ENCODE data around the gene BBC3.

Gene BBC3

GRCh38 chr19:47188507-47189033 is 42.4 kb downstream of the BBC3 start:
- DNase-seq (ENCODE audit: low spot score) = no peak

- DNase-seq (ENCODE audit: low spot score) = no peak
These were observed 43.2 kb downstream of the BBC3 start for GRCh38 chr19:47187797-47188196.

- DNase-seq (ENCODE audit: low spot score) = no peak
These were observed 43.7 kb downstream of the BBC3 start for GRCh38 chr19:47187335-47187655.

GRCh38 chr19:47186446-47187334 is 44.3 kb downstream of the BBC3 start:
- no peak for DNase-seq (ENCODE audit: low spot score)

- DNase-seq (ENCODE audit: low spot score) = no peak
These were observed 47.4 kb downstream of the BBC3 start for GRCh38 chr19:47183601-47184000.

GRCh38 chr19:47179653-47180310 is 51.2 kb downstream of the BBC3 start:
- no peak for DNase-seq (ENCODE audit: low spot score)

GRCh38 chr19:47176627-47177090 is 54.3 kb downstream of the BBC3 start:
- no peak for DNase-seq (ENCODE audit: low spot score)

GRCh38 chr19:47176071-47176626 is 54.9 kb downstream of the BBC3 start:
- no peak for DNase-seq (ENCODE audit: low spot score)

GRCh38 chr19:47172666-47173455 is 58.1 kb downstream of the BBC3 start:
- DNase-seq (ENCODE audit: low spot score) = no peak

Measured in iPS-NIHi11 (cell line).